Urinary bladder (tissue), 4 donors: ENCODE data around the gene CRABP1. TPM values are rescaled to one million over a fixed set of nuclear protein-coding genes. Genes with fewer than 3 reads are reported as not detected.

ENCODE experiments used
- DNase-seq: peaks from one replicate; pipeline ENCODE4 v3.0.0-alpha.2; 2015; ENCODE audit errors: extremely low spot score
- H3K27ac ChIP-seq: one replicate; pipeline ENCODE4 v1.5.1; 2013; ENCODE audit warnings: low read depth, mild to moderate bottlenecking, moderate library complexity
- H3K36me3 ChIP-seq: one replicate; pipeline ENCODE4 v1.6.1; 2013; ENCODE audit warnings: mild to moderate bottlenecking, moderate library complexity; ENCODE audit not compliant: insufficient read depth
- H3K4me1 ChIP-seq: one replicate; pipeline ENCODE4 v1.6.1; 2013; ENCODE audit warnings: mild to moderate bottlenecking, moderate library complexity; ENCODE audit not compliant: insufficient read depth
- H3K4me3 ChIP-seq: one replicate; pipeline ENCODE4 v1.5.1; 2013; ENCODE audit warnings: low read depth, low read length
- WGBS: extraction: QIAGEN DNeasy Blood & Tissue Kit; methylation state at CpG from one replicate; pipeline ENCODE4 v1.1.7; 2013; 5-methylcytosine and 5-hydroxymethylcytosine counted together
- polyA plus RNA-seq: library from polyadenylated mRNA; stranded (reverse); fragments of 200-250 nt; gene quantifications from one replicate; pipeline ENCODE4 v1.2.3, GENCODE V29; 2013
- total RNA-seq: library from RNA; depleted of rRNA; stranded (reverse); fragments of >200 nt; gene quantifications from one replicate; pipeline ENCODE4 v1.2.3, GENCODE V29; 2014
- donor health status: healthy with polysubstance abuse.
- donor health status: healthy.

CRABP1 gene
- total and polyA plus RNA-seq, 2 donors, result 0.20 to 5.9 TPM

DNA sequence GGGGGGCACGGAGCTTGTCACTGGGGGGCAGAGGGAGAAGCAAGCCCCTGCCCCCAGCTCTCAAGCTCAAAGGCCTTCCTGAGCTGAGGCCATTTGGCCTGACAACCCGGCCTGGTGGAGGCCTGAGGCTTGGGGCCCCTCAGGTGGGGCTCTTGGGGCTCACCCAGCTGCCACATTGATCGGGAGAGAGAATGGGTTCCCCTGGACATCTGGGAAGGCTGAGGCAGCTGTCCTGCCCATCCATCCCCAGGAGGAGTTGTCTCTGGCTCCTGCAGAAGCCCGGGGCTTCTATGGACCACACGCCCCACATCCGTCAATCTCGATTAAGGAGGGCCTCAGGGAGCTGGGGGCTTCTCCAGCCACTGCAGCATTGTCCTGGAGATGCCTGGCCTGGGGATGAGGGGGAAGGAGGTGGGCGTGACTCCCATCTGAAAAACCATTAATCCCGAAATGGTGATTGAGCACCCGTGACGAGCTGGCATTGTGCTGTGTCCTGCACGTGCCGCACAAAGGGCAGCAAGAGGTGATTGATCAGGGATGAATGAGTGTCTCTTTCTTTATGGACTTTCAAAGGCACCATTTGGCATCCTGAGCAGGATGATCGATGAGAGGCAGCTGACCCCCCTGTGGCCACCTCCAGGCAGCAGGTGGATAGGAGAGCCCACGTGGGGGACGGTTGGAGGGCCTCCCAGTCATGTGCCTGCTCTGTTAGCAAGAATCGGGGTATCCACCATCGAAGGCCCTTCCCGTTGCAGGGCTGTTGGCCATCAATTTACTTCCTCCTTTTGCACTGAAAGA lies 17.2 kb upstream of the CRABP1 start:
- Histone ChIP-seq H3K4me3 (no peak overlapping the region), H3K36me3 (no peaks in the 10 kb centered on the region), H3K4me1 (no peaks in the 10 kb centered on the region), H3K27ac (no peak overlapping the region)
- WGBS, result 88% methylated on average over 19 of the region's 19 CpGs
- no peak for DNase-seq

DNA sequence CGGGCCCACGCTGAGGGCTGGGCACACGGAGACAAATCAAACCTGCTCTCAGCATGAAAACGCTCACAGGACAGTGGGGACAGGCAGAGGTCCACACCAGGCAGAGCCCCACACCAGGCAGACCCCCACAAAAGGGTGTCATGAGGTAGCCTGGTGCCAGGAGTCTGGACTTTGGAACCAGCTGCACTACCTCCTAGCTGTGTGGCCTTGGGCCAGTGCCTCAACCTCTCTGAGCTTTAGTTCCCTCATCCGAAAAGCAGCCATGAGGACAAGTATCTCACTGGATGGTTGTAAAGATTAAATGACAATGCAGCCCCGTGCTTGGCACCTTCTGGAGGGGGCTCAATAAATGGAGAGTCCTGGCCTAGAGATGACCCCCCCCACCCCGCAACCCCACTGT lies 16.5 kb upstream of the CRABP1 start:
- Histone ChIP-seq H3K4me3 (no peak overlapping the region), H3K4me1 (no peaks in the 10 kb centered on the region), H3K27ac (no peak overlapping the region), H3K36me3 (no peaks in the 10 kb centered on the region)
- 86% methylated on average over 7 of the region's 7 CpGs for WGBS
- DNase-seq, result no peak

DNA sequence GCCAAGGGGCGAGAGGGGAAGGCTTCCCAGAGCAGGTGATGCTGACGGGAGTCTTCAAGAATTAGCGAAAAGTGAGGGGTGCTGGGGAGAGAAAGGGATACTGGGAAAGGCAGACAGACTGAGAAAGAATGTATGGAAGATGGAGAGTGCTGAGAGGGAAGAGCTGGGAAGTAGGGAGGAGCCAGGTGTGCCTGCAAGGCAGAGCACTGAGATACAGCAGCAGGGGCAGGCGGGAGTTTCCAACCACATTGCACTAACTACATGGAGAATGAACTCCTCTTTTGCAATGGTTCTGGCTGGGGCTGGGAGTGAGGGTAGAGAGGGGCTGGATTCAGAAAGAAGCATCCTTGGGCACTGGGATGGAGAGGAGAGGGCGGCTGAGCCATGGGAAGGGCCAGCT lies 16.0 kb upstream of the CRABP1 start:
- H3K27ac ChIP-seq, result no peak overlapping the region
- no peaks in the 10 kb centered on the region for H3K36me3 ChIP-seq
- no peak for DNase-seq
- no peaks in the 10 kb centered on the region for H3K4me1 ChIP-seq
- H3K4me3 ChIP-seq, result no peak overlapping the region
- WGBS, result 92% methylated on average over 5 of the region's 5 CpGs

DNA sequence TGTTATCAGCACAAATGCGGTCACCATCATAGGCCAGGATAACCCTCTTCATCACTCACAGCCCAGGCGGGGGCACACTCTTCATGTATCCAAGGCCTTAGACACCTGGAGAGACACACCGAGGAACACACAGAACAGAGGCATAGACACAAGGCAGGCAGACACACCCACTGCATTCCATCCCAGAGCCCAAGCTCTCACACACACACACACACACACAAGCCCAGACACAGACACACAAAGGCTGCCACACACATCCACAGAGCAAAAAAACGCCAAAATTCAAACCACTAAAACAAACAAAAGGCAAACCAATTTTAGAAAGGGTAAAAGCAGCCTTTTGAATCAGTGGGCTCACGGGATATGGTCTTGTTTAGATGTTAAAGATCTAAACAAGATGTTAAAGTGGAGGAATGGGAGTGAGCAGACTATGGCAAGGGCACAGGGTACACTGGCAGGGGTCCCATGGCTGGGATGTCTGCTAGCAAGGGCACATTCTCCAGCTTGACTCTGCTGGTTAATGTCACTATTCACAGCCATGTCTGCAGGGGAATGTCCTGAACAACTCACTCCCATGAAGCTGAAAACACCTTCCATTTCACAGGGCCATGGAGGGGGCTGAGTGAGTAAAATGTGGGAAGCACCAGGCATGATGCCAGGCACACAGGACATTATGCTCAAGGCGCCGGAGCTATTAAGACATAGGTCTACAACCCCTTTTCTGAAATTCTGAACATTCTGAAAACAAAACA lies 14.9 kb upstream of the CRABP1 start:
- Histone ChIP-seq H3K27ac (no peak overlapping the region), H3K4me3 (no peak overlapping the region), H3K36me3 (no peaks in the 10 kb centered on the region), H3K4me1 (no peaks in the 10 kb centered on the region)
- no peak for DNase-seq
- 64% methylated on average over 7 of the region's 7 CpGs for WGBS

DNA sequence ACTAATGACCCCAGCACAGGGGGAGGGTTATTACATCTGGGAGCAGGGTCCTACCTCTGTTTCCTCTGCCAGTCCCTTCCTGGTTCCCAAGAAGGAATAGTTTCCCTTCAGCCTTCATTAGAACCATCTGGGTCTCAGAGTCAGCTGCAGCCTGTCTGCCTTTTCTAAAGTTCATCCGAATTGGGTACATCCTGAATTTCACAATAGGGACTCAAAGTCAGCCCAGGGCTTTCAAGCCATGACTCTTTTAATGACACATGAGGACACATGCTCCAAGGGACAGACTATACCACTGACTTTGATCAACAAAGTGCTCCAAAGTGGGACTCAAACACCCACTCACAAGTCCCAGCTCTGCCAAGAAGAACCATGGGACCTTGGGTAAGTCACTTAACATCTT lies 12.7 kb upstream of the CRABP1 start:
- H3K4me3 ChIP-seq, result no peak overlapping the region
- WGBS, result 35% methylated on average over 1 of the region's 1 CpG
- H3K27ac ChIP-seq, result no peak overlapping the region
- no peak for DNase-seq
- no peaks in the 10 kb centered on the region for H3K4me1 ChIP-seq
- no peaks in the 10 kb centered on the region for H3K36me3 ChIP-seq

DNA sequence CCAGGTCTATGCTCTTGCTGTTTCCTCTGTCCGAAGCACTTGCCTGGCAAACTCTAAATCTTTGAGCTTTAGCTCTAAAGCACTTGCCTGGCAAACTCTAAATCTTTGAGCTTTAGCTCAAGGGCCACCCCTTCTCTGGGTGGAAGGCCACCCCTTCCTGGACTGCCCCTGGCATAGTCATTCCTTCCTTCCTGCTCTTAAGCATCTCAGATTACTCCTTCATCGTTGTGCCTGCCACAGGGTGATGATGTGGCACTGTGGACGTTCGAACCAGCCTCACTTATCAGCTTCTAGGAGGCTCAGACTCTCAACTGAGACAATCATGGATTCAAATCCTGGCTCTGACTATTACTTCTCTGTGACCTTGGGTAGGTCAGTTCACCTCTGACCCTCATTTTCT lies 10.5 kb upstream of the CRABP1 start:
- Histone ChIP-seq H3K27ac (no peak overlapping the region), H3K36me3 (no peaks in the 10 kb centered on the region), H3K4me1 (no peaks in the 10 kb centered on the region), H3K4me3 (no peak overlapping the region)
- WGBS, result 57% methylated on average over 4 of the region's 4 CpGs
- DNase-seq, result no peak

DNA sequence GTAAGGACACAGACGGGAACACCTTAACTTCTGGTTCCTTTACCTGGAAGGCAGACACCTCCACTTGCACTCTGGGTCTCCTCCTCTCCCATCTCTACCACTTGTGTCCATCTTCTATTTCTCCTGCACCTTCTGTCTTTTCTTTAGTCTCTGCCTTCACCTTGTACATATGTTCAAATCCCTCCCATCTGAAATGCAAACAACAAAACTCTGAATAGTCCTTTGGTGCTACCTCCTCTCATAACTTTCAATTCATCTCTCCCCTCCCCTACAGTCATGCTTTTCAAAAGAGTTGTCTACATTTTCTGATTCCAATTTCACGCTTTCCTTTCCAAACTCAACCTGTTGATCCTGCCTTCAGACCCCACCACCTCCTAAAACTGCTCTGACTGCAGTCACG lies 5.3 kb upstream of the CRABP1 start:
- DNase-seq, result no peak
- Histone ChIP-seq H3K4me1 (no peaks in the 10 kb centered on the region), H3K36me3 (no peaks in the 10 kb centered on the region), H3K27ac (no peak overlapping the region), H3K4me3 (no peak overlapping the region)
- 93% methylated on average over 3 of the region's 3 CpGs for WGBS

DNA sequence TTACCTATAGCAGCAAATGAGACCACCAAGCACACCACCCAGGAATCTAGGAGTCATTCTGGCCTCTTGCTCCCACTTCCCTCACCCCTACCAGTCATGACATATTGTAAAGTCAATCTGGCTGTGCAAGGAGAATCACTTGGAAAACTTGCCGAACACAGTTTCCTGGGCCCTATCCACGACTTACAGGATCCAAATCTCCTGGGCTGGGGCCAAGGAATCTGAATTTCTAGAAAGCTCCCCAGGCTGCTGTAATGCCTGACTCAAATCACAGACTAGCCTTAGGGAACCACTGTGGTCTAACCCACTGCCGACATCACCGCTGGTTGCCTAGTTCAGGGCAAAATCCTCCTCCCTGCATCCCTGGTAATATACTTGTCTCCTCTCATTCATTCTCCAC lies 4.2 kb upstream of the CRABP1 start:
- H3K4me3 ChIP-seq, result no peak overlapping the region
- no peak for DNase-seq
- H3K36me3 ChIP-seq, result no peaks in the 10 kb centered on the region
- no peaks in the 10 kb centered on the region for H3K4me1 ChIP-seq
- 88% methylated on average over 4 of the region's 4 CpGs for WGBS
- H3K27ac ChIP-seq, result no peak overlapping the region

DNA sequence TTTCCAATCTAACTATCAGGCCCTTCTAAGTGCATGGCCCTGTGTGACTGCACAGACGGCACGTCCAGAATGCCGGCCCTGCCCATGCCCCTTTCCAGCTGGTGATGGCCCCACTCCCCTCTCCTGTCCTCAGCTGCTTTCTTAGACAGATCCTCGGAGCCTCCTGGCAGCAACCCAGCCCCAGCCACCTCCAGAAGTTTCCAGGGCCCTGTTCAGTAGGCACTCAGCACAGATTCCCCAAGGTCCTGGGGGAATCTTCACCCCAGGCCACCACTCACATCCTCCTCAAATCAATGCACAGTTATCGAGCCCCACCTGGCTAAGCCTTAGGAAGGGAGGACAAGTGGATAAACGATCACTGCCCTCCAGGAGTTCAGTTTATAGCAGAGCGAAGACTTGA lies 1.4 kb upstream of the CRABP1 start:
- H3K4me3 ChIP-seq, result no peak overlapping the region
- H3K36me3 ChIP-seq, result no peaks in the 10 kb centered on the region
- no peak overlapping the region for H3K27ac ChIP-seq
- no peaks in the 10 kb centered on the region for H3K4me1 ChIP-seq
- 52% methylated on average over 7 of the region's 7 CpGs for WGBS
- DNase-seq, result no peak

DNA sequence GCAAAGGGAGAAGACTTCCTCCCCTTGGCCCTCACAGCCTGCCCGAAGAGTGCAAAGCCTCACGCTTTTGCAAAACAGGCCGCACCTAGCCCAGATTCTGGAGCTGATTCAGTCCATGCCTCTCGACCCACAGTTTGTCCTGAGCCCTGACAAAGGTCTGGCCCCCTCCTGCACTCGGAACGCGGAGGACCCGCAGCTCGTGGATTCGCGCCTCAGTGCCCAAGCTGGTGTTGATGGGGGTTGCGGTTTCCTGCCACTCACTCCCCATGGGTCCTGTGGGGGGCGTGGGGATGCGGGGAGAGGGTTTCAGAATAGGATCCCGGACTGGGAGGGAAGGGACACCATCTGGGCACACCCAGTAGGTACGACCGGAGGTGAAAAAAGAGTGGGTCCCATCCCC lies 594 bp upstream of the CRABP1 start:
- WGBS, result 36% methylated on average over 17 of the region's 17 CpGs
- DNase-seq, result no peak
- H3K27ac ChIP-seq, result no peak overlapping the region
- H3K4me3 ChIP-seq, result no peak overlapping the region
- H3K36me3 ChIP-seq, result no peaks in the 10 kb centered on the region
- no peaks in the 10 kb centered on the region for H3K4me1 ChIP-seq

DNA sequence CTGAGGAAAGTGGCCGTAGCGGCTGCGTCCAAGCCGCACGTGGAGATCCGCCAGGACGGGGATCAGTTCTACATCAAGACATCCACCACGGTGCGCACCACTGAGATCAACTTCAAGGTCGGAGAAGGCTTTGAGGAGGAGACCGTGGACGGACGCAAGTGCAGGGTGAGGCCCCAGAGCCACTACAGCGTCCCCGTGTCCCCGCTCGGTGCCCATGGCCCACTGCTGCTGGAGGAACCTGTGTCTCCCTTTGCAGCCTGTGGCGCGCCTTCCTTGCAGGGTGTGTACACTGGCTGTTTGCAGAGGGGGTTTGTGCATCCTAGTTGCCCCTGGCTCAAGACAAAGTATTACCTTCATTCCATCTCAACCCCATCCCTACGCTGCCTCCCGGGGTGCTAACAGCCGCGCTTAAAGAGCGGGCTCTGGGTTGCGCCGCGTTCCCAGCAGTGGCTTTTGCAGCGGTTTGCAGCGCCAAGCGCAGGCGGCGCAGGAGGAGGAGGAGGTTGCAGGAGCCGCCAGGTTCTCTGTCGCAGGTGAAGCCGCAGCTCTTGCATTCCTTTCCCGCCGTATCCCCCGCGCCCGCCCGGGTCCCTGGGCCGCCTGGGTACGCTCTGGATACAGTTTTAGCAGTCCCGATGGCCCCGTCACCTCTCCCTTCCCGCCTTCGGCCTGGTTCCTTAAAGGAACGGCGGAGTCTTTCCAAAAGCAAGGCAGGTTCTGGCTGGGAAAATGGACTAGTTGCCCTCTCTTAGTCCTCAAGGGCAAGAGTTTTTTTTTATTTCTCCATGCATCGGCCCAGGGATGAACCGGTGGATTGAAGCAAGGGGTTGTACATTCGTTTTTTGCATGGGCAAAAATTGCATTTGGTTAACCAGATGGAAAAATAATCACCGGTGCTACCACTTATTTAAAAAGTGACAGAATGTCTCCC lies 1.2 kb downstream of the CRABP1 start:
- no peaks in the 10 kb centered on the region for H3K36me3 ChIP-seq
- H3K4me3 ChIP-seq, result no peak overlapping the region
- H3K4me1 ChIP-seq, result no peaks in the 10 kb centered on the region
- 8% methylated on average over 53 of the region's 53 CpGs for WGBS
- DNase-seq, result no peak
- no peak overlapping the region for H3K27ac ChIP-seq

DNA sequence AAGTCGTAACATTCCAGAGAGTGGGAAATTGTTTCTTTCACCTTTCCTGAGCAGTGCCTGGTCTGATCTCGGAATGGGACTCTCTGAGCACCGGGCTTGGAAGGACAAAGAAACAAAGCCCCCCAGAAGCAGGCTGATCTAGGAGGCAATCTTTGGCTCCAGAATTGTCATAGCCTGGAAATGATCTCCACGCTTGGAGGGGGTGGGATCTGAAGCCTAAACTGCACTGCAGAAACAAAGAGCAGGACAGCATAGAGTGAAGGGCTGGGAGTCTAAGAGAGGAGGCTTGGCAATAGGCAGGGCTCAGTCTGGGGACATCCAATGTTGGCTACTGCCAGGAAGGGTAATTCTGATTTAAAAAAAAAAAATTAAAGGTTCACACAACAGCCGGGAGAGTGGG lies 1.9 kb downstream of the CRABP1 start:
- no peak overlapping the region for H3K27ac ChIP-seq
- WGBS, result 52% methylated on average over 5 of the region's 5 CpGs
- H3K36me3 ChIP-seq, result no peaks in the 10 kb centered on the region
- H3K4me3 ChIP-seq, result no peak overlapping the region
- no peak for DNase-seq
- no peaks in the 10 kb centered on the region for H3K4me1 ChIP-seq

DNA sequence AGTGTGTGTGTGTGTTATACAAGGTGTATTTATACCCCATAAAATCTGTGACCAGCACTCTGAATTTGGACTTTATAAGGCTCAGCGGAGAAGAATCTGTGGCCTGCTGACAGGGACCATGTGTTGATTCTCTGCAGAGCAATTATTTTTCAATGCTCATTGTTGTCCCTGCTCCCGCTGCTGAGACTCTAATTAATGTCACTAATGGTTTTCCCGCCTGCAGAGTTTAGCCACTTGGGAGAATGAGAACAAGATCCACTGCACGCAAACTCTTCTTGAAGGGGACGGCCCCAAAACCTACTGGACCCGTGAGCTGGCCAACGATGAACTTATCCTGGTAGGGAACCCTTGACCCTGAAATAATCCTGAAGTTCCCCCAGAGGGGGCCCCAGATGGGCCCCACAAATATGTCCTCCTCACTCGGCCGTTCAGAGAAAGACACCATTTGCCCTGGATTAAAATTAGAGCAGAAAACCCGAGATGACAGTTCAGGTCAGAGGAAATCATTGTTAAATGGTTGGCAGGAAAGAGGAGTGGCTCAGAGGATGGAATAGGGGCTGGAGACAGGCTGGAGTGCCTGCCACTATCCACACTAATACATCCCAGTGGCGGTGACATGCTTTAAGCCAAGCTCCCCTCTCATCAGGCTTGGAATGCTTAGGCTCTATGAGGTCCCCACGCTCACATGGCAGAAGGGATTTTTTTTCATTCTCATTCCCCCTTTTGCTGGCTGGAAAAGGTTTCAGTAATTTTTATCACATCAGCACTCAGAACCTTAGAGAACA lies 3.3 kb downstream of the CRABP1 start:
- Histone ChIP-seq H3K4me1 (no peaks in the 10 kb centered on the region), H3K27ac (no peak overlapping the region), H3K36me3 (no peaks in the 10 kb centered on the region), H3K4me3 (no peak overlapping the region)
- WGBS, result 71% methylated on average over 12 of the region's 12 CpGs
- no peak for DNase-seq
